Measurements from ENCODE around the gene EPC2.
"Not testable (repeated sequence)": the region's sequence is repeated elsewhere in the genome, so short reads cannot be mapped to it uniquely, and the experiment has no call there.

The EPC2 gene

DNA sequence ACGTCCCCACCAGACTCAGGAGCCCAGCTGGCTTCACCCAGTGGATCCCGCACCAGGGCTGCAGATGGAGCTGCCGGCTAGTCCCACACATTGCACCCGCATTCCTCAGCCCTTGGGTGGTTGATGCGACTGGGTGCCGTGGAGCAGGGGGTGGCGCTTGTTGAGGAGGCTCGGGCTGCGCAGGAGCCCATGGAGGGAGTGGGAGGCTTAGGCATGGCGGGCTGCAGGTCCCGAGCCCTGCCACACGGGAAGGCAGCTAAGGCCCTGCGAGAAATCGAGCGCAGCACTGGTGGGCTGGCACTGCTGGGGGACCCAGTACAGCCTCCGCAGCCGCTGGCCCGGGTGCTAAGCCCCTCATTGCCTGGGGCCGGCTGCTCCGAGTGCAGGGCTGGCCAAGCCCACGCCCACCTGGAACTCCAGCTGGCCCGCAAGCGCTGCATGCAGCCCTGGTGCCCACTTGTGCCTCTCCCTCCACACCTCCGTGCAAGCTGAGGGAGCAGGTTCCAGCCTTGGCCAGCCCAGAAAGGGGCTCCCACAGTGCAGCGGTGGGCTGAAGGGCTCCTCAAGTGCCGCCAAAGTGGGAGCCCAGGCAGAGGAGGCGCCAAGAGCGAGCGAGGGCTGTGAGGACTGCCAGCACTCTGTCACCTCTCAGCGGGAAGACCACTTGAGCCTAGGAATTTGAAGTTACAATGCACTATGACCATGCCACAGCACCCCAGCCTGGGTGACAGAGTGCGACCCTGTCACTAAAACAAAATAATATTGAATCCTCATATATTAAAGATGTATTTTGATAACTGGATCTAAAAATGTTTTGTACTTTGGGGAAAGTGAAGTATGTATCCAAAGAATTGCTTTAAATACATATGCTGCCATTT, 34.0 kb downstream of the EPC2 start:
- not testable (repeated sequence) for DNase-seq

GRCh38 chr2:148680462-148680861, 35.9 kb downstream of the EPC2 start:
- no peak for DNase-seq

GRCh38 chr2:148681443-148681842, 36.9 kb downstream of the EPC2 start:
- DNase-seq, result no peak

DNA sequence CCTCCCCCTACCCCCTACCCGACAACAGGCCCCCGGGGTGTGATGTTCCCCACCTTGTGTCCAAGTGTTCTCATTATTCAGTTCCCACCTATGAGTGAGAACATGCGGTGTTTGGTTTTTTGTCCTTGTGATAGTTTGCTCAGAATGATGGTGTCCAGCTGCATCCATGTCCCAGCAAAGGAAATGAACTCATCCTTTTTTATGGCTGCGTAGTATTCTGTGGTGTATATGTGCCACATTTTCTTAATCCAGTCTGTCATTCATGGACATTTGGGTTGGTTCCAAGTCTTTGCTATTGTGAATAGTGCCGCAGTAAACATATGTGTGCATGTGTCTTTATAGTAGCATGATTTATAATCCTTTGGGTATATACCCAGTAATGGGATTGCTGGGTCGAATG, 37.3 kb downstream of the EPC2 start:
- DNase-seq, result not testable (repeated sequence)

DNA sequence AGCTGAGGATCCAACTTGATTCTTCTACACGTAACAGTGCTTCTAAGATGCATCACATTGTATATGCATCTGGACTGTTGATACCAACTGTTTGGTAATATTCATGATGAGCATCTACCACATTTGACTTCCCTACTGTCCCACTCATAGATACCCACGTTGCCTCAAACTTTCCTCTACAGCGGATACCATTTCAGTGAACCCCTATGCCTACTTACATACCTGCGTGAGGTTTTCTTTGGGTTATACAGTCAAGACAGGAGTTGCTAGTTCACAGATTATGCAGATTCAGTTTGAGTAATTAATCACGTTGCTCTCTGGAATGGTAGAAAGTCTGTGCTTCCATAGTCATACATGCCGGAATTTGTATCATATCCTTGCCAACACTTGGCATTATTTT, 40.0 kb downstream of the EPC2 start:
- no peak for DNase-seq

DNA sequence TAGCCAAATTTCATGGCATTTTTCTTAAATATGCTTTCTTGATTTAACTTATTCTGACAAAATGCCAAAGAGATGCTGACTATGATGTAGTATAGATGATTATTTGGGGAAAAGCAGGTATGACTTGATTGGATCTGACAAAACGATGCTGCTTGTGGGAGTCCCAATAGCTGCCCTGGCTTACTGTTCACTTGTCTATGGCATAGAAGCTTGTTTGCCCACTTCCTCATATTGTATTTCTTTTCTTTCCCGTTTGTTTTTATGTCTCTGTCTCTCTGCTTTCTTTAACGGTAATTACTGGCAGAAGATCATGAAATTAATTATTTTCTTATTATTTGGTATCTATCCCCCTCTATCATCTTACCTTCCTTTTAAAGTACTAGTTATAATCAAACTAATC, 43.0 kb downstream of the EPC2 start:
- no peak for DNase-seq

DNA sequence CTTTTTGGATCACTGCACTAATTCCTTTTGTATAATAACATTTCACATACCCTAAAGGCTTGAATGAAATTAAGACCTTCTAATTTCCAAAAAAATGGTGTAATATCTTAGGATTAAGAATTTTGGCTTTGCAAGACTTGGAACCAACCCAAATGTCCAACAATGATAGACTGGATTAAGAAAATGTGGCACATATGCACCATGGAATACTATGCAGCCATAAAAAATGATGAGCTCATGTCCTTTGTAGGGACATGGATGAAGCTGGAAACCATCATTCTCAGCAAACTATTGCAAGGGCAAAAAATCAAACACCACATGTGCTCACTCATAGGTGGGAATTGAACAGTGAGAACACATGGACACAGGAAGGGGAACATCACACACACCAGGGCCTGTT, 43.5 kb downstream of the EPC2 start:
- not testable (repeated sequence) for DNase-seq

DNA sequence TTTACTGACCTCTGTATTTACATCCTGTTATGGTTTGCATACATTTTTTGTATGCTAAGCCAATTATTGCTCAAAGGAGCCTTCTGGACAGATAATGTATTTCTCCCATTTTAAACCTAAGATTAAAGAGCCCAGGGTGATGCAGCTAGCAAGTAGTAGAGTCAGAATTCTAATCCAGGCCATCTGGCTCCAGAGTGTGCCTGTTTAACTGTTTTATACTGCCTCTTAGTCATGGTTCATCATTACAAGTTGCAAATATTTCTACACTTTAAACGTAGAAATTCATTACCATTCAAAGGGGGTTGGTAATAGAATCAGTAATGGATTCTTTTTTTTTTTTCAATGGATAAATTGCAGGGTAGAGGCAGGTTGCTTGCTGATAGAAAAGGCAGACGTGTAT, 52.4 kb downstream of the EPC2 start:
- no peak for DNase-seq

GRCh38 chr2:148699830-148700229, 55.3 kb downstream of the EPC2 start:
- no peak for DNase-seq

GRCh38 chr2:148701039-148701438, 56.5 kb downstream of the EPC2 start:
- DNase-seq, result no peak

GRCh38 chr2:148701877-148702276, 57.3 kb downstream of the EPC2 start:
- no peak for DNase-seq

- no peak for DNase-seq
These were observed 57.9 kb downstream of the EPC2 start for GRCh38 chr2:148702475-148702874.

DNA sequence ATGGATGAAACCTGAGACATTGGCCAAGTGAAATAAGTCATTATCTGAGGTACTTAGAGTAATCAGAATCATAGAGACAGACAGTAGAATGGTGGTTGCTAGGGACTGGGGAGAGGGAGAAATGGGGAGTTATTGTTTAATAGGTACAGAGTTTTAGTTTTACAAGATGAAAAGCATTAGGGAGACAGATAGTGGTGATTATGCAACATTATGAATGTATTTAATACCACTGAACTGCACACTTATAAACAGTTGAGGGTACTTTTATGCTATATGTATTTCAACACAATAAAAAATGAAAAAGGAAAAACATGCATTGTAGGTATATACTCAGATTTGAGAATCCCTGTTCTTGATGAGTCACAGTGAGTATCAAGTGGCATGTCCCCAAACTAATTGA, 59.7 kb downstream of the EPC2 start:
- DNase-seq, result no peak

DNA sequence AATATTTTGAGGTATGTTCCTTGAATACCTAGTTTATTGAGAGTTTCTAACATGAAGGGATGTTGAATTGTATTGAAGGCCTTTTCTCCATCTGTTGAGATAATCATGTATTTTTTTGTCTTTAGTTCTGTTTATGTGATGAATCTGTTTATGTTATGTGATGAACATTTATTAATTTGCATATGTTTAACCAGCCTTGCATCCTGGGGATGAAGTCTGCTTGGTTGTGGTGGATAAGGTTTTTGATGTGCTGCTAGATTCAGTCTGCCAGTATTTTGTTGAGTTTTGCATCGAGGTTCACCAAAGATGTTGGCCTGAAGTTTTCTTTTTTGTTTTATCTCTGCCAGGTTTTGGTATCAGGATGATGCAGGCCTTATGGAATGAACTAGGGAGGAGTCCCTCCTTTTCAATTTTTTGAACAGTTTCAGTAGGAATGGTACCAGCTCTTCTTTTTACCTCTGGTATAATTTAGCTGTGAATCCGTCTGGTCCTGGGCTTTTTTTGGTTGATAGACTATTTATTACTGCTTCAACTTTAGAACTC, 71.9 kb downstream of the EPC2 start:
- no peak for DNase-seq

GRCh38 chr2:148718039-148718438, 73.5 kb downstream of the EPC2 start:
- no peak for DNase-seq

DNA sequence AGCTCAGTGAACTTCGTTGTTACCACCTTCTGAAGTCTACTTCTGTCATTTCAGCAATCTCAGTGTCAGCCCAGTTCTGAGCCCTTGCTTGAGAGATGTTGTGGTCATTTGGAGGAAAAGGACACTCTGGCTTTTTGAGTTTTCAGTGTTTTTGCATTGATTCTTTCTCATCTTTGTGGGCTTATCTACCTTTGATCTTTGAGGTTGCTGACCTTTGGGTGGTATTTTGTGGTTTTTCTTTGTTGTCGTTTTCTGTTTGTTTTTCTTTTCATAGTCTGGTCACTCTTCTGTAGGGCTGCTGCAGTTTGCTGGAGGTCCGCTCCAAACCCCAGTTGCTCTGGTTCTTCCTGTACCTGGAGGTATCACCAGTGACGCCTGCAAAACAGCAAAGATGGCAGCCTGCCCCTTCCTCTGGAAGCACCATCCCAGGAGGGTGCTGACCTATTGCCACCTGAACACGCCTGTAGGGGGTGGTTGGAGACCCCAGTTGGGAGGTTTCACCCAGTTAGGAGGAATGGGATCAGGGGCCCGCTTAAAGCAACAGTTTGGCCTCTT, 74.7 kb downstream of the EPC2 start:
- DNase-seq, result no peak

DNA sequence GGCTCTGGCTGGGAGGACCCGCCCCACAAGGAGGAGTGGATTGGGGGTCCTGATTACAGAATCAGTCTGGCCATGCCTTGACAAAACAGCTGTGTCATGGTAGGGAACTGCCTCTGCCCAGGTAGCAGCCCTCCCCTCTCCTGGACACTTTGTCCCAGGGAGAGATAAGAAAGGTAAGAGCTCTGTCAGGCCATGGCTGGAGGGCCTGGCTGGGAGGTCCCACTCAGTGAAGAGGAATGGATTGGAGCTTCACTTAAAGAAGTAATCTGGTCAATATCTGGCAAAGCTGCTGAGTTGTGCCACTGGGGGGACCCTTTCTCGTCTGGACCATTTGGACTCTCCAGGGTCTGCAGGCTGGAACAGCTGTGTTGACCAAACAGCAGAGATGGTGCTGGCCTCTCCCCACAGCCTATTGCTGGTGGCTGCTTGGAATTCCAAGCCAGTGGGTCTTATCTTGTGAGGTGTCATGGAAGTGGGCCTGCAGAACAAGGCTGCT, 75.4 kb downstream of the EPC2 start:
- DNase-seq, result no peak

- no peak for DNase-seq
These were observed 76.0 kb downstream of the EPC2 start for GRCh38 chr2:148720501-148721001.

- no peak for DNase-seq
These were observed 77.0 kb downstream of the EPC2 start for GRCh38 chr2:148721520-148721931.

- no peak for DNase-seq
These were observed 77.6 kb downstream of the EPC2 start for GRCh38 chr2:148721991-148722777.

DNA sequence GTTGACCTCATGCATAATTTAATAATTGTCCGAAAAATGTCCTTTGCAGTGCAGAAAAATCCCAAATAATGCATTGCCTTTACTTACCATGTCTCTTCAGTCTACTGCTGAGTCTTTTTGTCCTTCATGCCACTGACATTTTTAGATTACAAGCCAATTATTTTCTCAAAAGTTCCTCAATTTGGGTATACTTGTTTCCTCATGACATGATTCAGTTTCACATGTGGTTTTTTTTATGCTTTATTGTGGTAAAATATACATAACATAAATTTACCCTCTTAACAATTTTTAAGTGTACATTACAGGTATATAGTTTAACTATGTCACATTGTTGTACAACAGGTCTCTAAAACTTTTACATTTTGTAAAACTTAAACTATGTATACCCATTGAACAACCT, 81.0 kb downstream of the EPC2 start:
- no peak for DNase-seq

DNA sequence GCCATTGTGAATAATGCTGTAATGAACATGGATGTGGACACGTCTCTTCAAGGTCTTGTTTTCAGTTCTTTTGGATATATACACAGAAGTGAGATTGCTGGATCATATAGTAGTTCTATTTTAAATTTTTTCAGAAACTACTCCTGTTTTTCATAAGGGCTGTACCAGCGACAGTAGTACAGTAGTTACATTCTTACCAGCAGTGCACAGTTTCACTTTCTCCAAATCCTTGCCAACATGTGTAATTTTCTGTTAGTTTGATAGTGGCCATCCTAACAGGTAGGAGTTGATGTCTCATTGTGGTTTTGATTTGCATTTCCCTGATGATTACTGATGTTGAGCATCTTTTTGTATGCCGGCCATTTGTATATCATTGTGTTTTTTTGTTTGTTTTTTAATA, 81.7 kb downstream of the EPC2 start:
- DNase-seq, result no peak

- DNase-seq, result no peak
These were observed 85.5 kb downstream of the EPC2 start for GRCh38 chr2:148730085-148730484.

All from NCI-H2171 treated with DMSO at 0.1 percent for 48 hours (cell line).